ENCODE measurements around the gene CXorf38. TPM values are rescaled to one million over a fixed set of nuclear protein-coding genes. Genes with fewer than 3 reads are reported as not detected.

Gene CXorf38
- total RNA-seq, 1 experiment from 2014 or later: 10.5 TPM

DNA sequence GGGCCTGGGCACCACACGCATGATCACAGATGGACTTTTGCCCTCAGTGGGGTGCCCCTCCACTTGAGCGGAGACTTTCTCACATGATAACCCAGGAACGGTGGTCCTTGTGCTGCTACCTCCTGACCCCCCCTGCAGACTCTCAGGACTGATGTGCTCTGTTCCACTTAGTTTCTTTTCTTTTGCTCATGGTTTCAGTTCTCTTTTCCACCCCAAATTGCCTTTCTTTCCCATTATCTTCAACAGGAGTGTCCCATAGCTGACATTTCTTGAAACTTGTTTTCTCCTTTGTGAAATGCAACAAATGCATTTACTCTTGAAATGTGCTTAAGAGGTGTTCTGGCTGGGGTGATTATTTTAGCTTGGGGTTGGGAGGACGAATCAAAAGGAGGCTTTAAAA, 15.2 kb downstream of the CXorf38 start:
- Histone ChIP-seq H3K4me2 (ENCODE audit: insufficient read depth, insufficient read length, low read length) (no peak overlapping the region), H3K9ac (ENCODE audit: extremely low read depth, insufficient read length, low read length) (no peak overlapping the region), H3K4me1 (ENCODE audit: insufficient read depth, low read length) (no peaks in the 10 kb centered on the region), H2AK5ac (ENCODE audit: insufficient read length, low read length) (no peak overlapping the region), H3K56ac (ENCODE audit: insufficient read length, low read depth, low read length) (no peak overlapping the region), H3K14ac (ENCODE audit: insufficient read depth, low read length) (no peak overlapping the region), H2BK20ac (ENCODE audit: low read depth, low read length, poor library complexity, severe bottlenecking) (no peak overlapping the region), H2BK12ac (ENCODE audit: insufficient read length, low read depth, low read length) (no peak overlapping the region), H4K20me1 (ENCODE audit: control insufficient read depth, insufficient read depth, insufficient read length) (no peaks in the 10 kb centered on the region), H3K23me2 (ENCODE audit: insufficient read length, low read depth, low read length, poor library complexity, severe bottlenecking) (no peaks in the 10 kb centered on the region), H3T11ph (ENCODE audit: low read length) (no peak overlapping the region), H4K91ac (ENCODE audit: insufficient read length, low read depth, low read length) (no peak overlapping the region), H4K8ac (replicated peaks; ENCODE audit: insufficient read length, low read depth, low read length) (no peak overlapping the region), H4K5ac (ENCODE audit: insufficient read length, low read depth, low read length) (no peak overlapping the region), H3K27ac (ENCODE audit: insufficient read length, low read depth, low read length) (no peak overlapping the region), H3K18ac (ENCODE audit: insufficient read length, low read depth, low read length) (no peak overlapping the region), H2BK120ac (ENCODE audit: low read depth, low read length, poor library complexity, severe bottlenecking) (no peak overlapping the region), H3K4ac (ENCODE audit: low read depth, low read length) (no peak overlapping the region), H3K79me1 (ENCODE audit: insufficient read depth, low read depth, low read length, poor library complexity, severe bottlenecking) (no peaks in the 10 kb centered on the region), H2BK15ac (ENCODE audit: low read depth, low read length) (no peak overlapping the region), H2AFZ (ENCODE audit: low read length) (no peak overlapping the region), H2BK5ac (ENCODE audit: insufficient read length, low read length) (no peak overlapping the region), H3K9me3 (ENCODE audit: control insufficient read depth, low read depth, low read length) (no peaks in the 10 kb centered on the region), H3K23ac (ENCODE audit: insufficient read length, low read depth, low read length) (no peak overlapping the region), H3K79me2 (ENCODE audit: insufficient read depth, low read length) (no peaks in the 10 kb centered on the region), H3K27me3 (ENCODE audit: insufficient read depth, low read length) (no peaks in the 10 kb centered on the region)
- Mint-ChIP-seq H3K4me3 (no peak overlapping the region), H3K27me3 (ENCODE audit: low read depth) (peaks cover 2% of the 10 kb centered on the region; the same call in 1 of the 2 replicates), H3K4me1 (no peaks in the 10 kb centered on the region), H3K27ac (no peak overlapping the region), H3K36me3 (ENCODE audit: insufficient read depth in 1 of 3, low read depth in 3 of 3) (peaks cover 20 to 67% (median 63%) of the 10 kb centered on the region in 3 experiments; a peak in 6 of 7 replicates), H3K9me3 (peaks cover 56 to 61% of the 10 kb centered on the region in 2 experiments)
- no CpG with 5 or more reads among the region's 4 CpGs for WGBS (ENCODE audit: extremely low coverage, insufficient read length, low lambda C conversion rate)
- no peak for TF ChIP-seq CTCF (conservative IDR thresholded peaks at IDR 0.05)
- no peak for DNase-seq
